T follicular helper cell (primary cell): ENCODE results near the gene OMG.
"Not testable (repeated sequence)": the region's sequence is repeated elsewhere in the genome, so short reads cannot be mapped to it uniquely, and the experiment has no call there.

Experiments used
- DNase-seq: peaks from one replicate; pipeline ENCODE4 v3.0.0-alpha.2; 2020; ENCODE audit warnings: low read depth

The OMG gene

GRCh38 chr17:31262923-31263322 is 34.1 kb downstream of the OMG start:
- DNase-seq: not testable (repeated sequence)

- no peak for DNase-seq
Observed at GRCh38 chr17:31261601-31262000, 35.4 kb downstream of the OMG start.

GRCh38 chr17:31260151-31260550 is 36.9 kb downstream of the OMG start:
- DNase-seq: no peak

- DNase-seq: no peak
Observed at GRCh38 chr17:31256936-31257335, 40.1 kb downstream of the OMG start.

GRCh38 chr17:31254654-31255053 is 42.4 kb downstream of the OMG start:
- no peak for DNase-seq

GRCh38 chr17:31252741-31253140 is 44.3 kb downstream of the OMG start:
- DNase-seq: no peak

- DNase-seq: no peak
Observed at GRCh38 chr17:31251970-31252328, 45.1 kb downstream of the OMG start.

- no peak for DNase-seq
Observed at GRCh38 chr17:31251105-31251969, 45.7 kb downstream of the OMG start.

GRCh38 chr17:31250229-31250628 is 46.8 kb downstream of the OMG start:
- DNase-seq: no peak

- no peak for DNase-seq
Observed at GRCh38 chr17:31249835-31250141, 47.3 kb downstream of the OMG start.

GRCh38 chr17:31248986-31249834 is 47.8 kb downstream of the OMG start:
- no peak for DNase-seq
